Activated T-helper 1 cell treated with anti-CD3 and anti-CD28 coated beads, Interleukin-12 subunit alpha, Interleukin-12 subunit beta, Interleukin-2, Interleukin-4 antibody, amounts not matched to agents 30 ng/mL and 10 ng/mL and 1 ng/mL, durations not matched to agents 14 hours and 24 hours and 36 hours (primary cell): ENCODE measurements around the gene CNBD2. TPM values are rescaled to one million over a fixed set of nuclear protein-coding genes. Genes with fewer than 3 reads are reported as not detected.
"Not testable (repeated sequence)": the region's sequence is repeated elsewhere in the genome, so short reads cannot be mapped to it uniquely, and the experiment has no call there.

ENCODE experiments used
- DNase-seq: peaks from one replicate; pipeline ENCODE4 v3.0.0; 2021; ENCODE audit warnings: low spot score
- H3K27ac Mint-ChIP-seq: one replicate; pipeline ENCODE4 v1.8.0; 2021; ENCODE audit warnings: mild to moderate bottlenecking, mixed read lengths
- H3K27me3 Mint-ChIP-seq: one replicate; pipeline ENCODE4 v1.8.0; 2022; ENCODE audit warnings: mild to moderate bottlenecking, moderate library complexity, mixed read lengths; ENCODE audit not compliant: insufficient read depth
- H3K36me3 Mint-ChIP-seq: one replicate; pipeline ENCODE4 v1.8.0; 2021; ENCODE audit warnings: low read depth, mixed read lengths
- H3K4me1 Mint-ChIP-seq: one replicate; pipeline ENCODE4 v1.8.0; 2021; ENCODE audit warnings: low read depth, mixed read lengths
- H3K4me3 Mint-ChIP-seq: one replicate; pipeline ENCODE4 v1.8.0; 2021; ENCODE audit warnings: mild to moderate bottlenecking, moderate library complexity, mixed read lengths
- H3K9me3 Mint-ChIP-seq: one replicate; pipeline ENCODE4 v1.8.0; 2021; ENCODE audit warnings: mixed read lengths
- intact Hi-C: fragments of 100-400 bp; cut with micrococcal nuclease; formaldehyde crosslinking; loops from one replicate; pipeline ENCODE4 v1.15.1; 2024
- total RNA-seq: library from RNA; stranded (reverse); gene quantifications from 2 replicates; pipeline ENCODE4 v1.2.3, GENCODE V29; 2022

CNBD2 gene
- total RNA-seq = 3.3 and 6.1 TPM in 2 replicates

GRCh38 chr20:35967979-35968640 is at the start of gene CNBD2:
CNBD2 (plus strand) TSS chr20:35968590; CDS start chr20:35968763, 173 bp downstream.
- no peak within 1 kb of the TSS for H3K27ac Mint-ChIP-seq
- DNase-seq = no peak
- intact Hi-C loops = no loop called here
- peaks cover 5% of the 10 kb centered on the region for H3K4me1 Mint-ChIP-seq
- H3K27me3 Mint-ChIP-seq = peaks cover 10% of the 10 kb centered on the region
- no peak within 1 kb of the TSS for H3K4me3 Mint-ChIP-seq
- H3K36me3 Mint-ChIP-seq = no peaks in the 10 kb centered on the region
- no peaks in the 10 kb centered on the region for H3K9me3 Mint-ChIP-seq

- Mint-ChIP-seq H3K27ac (no peak overlapping the region), H3K36me3 (peaks cover 7% of the 10 kb centered on the region), H3K27me3 (no peaks in the 10 kb centered on the region), H3K4me1 (no peaks in the 10 kb centered on the region), H3K4me3 (no peak overlapping the region), H3K9me3 (no peaks in the 10 kb centered on the region)
- intact Hi-C loops = no loop called here
- no peak for DNase-seq
Observed at GRCh38 chr20:35920523-35920922, 47.9 kb upstream of the CNBD2 start.

GRCh38 chr20:35929301-35929700 is 39.1 kb upstream of the CNBD2 start:
- H3K27me3 Mint-ChIP-seq = no peaks in the 10 kb centered on the region
- intact Hi-C loops = no loop called here
- no peaks in the 10 kb centered on the region for H3K9me3 Mint-ChIP-seq

GRCh38 chr20:35934050-35934449 is 34.3 kb upstream of the CNBD2 start:
- H3K27ac Mint-ChIP-seq = no peak overlapping the region
- H3K27me3 Mint-ChIP-seq = no peaks in the 10 kb centered on the region

More at GRCh38 chr20:35929301-35929700, 39.1 kb upstream of the CNBD2 start:
- Mint-ChIP-seq H3K27ac (peak overlapping the region; percentile 41), H3K36me3 (peaks cover 34% of the 10 kb centered on the region), H3K4me3 (no peak overlapping the region), H3K4me1 (peaks cover 9% of the 10 kb centered on the region)
- DNase-seq = no peak

GRCh38 chr20:35939264-35939663 is 29.1 kb upstream of the CNBD2 start:
- no peak for DNase-seq
- Mint-ChIP-seq H3K27me3 (no peaks in the 10 kb centered on the region), H3K36me3 (peaks cover 17% of the 10 kb centered on the region), H3K4me3 (no peak overlapping the region), H3K4me1 (peaks cover 9% of the 10 kb centered on the region), H3K27ac (no peak overlapping the region), H3K9me3 (no peaks in the 10 kb centered on the region)
- intact Hi-C loops = no loop called here

More at GRCh38 chr20:35934050-35934449, 34.3 kb upstream of the CNBD2 start:
- no peak for DNase-seq
- no peak overlapping the region for H3K4me3 Mint-ChIP-seq
- H3K4me1 Mint-ChIP-seq = peaks cover 18% of the 10 kb centered on the region
- H3K9me3 Mint-ChIP-seq = no peaks in the 10 kb centered on the region
- intact Hi-C loops = no loop called here
- H3K36me3 Mint-ChIP-seq = peaks cover 24% of the 10 kb centered on the region

- Mint-ChIP-seq H3K27ac (peak overlapping the region; percentile 37), H3K36me3 (peaks cover 19% of the 10 kb centered on the region), H3K4me1 (no peaks in the 10 kb centered on the region), H3K9me3 (no peaks in the 10 kb centered on the region), H3K4me3 (no peak overlapping the region), H3K27me3 (no peaks in the 10 kb centered on the region)
- intact Hi-C loops = no loop called here
- no peak for DNase-seq
Observed at GRCh38 chr20:35941620-35942019, 26.8 kb upstream of the CNBD2 start.

GRCh38 chr20:35942243-35942642 is 26.1 kb upstream of the CNBD2 start:
- Mint-ChIP-seq H3K27ac (no peak overlapping the region), H3K36me3 (peaks cover 17% of the 10 kb centered on the region), H3K27me3 (no peaks in the 10 kb centered on the region), H3K4me1 (no peaks in the 10 kb centered on the region), H3K9me3 (no peaks in the 10 kb centered on the region), H3K4me3 (no peak overlapping the region)
- DNase-seq = no peak
- intact Hi-C loops = no loop called here

- peaks cover 21% of the 10 kb centered on the region for H3K4me1 Mint-ChIP-seq
- no peak for DNase-seq
- H3K27me3 Mint-ChIP-seq = no peaks in the 10 kb centered on the region
- no peaks in the 10 kb centered on the region for H3K9me3 Mint-ChIP-seq
- H3K27ac Mint-ChIP-seq = no peak overlapping the region
- intact Hi-C loops = no loop called here
- no peak overlapping the region for H3K4me3 Mint-ChIP-seq
- H3K36me3 Mint-ChIP-seq = peaks cover 12% of the 10 kb centered on the region
Observed at GRCh38 chr20:35947489-35947888, 20.9 kb upstream of the CNBD2 start.

GRCh38 chr20:35947907-35948306 is 20.5 kb upstream of the CNBD2 start:
- no peak for DNase-seq
- Mint-ChIP-seq H3K9me3 (no peaks in the 10 kb centered on the region), H3K27me3 (no peaks in the 10 kb centered on the region), H3K4me3 (no peak overlapping the region), H3K27ac (no peak overlapping the region), H3K4me1 (peaks cover 26% of the 10 kb centered on the region), H3K36me3 (peaks cover 15% of the 10 kb centered on the region)
- intact Hi-C loops = no loop called here

GRCh38 chr20:35950093-35950492 is 18.3 kb upstream of the CNBD2 start:
- Mint-ChIP-seq H3K27ac (no peak overlapping the region), H3K4me3 (no peak overlapping the region), H3K36me3 (peaks cover 16% of the 10 kb centered on the region), H3K27me3 (no peaks in the 10 kb centered on the region), H3K9me3 (no peaks in the 10 kb centered on the region), H3K4me1 (peaks cover 33% of the 10 kb centered on the region)
- intact Hi-C loops = loop anchor here (5.0 to 10.0 kb wide), 4 partner anchors 668 to 1145 kb away; partner anchors contain the start of genes ACSS2, DSN1, EIF6 and RBL1
- DNase-seq = no peak

- Mint-ChIP-seq H3K27ac (peak overlapping the region; percentile 89), H3K4me1 (peaks cover 33% of the 10 kb centered on the region), H3K4me3 (peak overlapping the region; percentile 100), H3K36me3 (peaks cover 12% of the 10 kb centered on the region)
- H3K27me3 Mint-ChIP-seq, DNase-seq, H3K9me3 Mint-ChIP-seq: not testable (repeated sequence)
- intact Hi-C loops = loop anchor here (5.0 to 10.0 kb wide), 4 partner anchors 670 to 1143 kb away; partner anchors contain the start of genes ACSS2, DSN1, EIF6 and RBL1
Observed at GRCh38 chr20:35952080-35952479, 16.3 kb upstream of the CNBD2 start.

GRCh38 chr20:35952480-35953386 is 15.7 kb upstream of the CNBD2 start:
- no peak for DNase-seq
- Mint-ChIP-seq H3K27me3 (no peaks in the 10 kb centered on the region), H3K4me1 (peaks cover 33% of the 10 kb centered on the region), H3K36me3 (peaks cover 10% of the 10 kb centered on the region), H3K4me3 (peak overlapping the region; percentile 100), H3K27ac (peak overlapping the region; percentile 89), H3K9me3 (no peaks in the 10 kb centered on the region)
- intact Hi-C loops = loop anchor here (5.0 to 10.0 kb wide), 4 partner anchors 670 to 1142 kb away; partner anchors contain the start of genes ACSS2, DSN1, EIF6 and RBL1
